IMR-90 (cell line): ENCODE data around the gene ZNF761. TPM values are rescaled to one million over a fixed set of nuclear protein-coding genes. Genes with fewer than 3 reads are reported as not detected.
"Not testable (repeated sequence)": the region's sequence is repeated elsewhere in the genome, so short reads cannot be mapped to it uniquely, and the experiment has no call there.

ENCODE experiments used
- ATAC-seq: fragments of 200-7000 bp; cut with Tn5 transposase; 2 replicates; pipeline ENCODE4 v1.9.1; 2020; ENCODE audit warnings: low read depth, mild to moderate bottlenecking, moderate library complexity
- BruUV-seq: library from RNA; stranded (reverse); fragments of 400-500 nt; replicated peaks from 2 replicates; lab custom pipeline; 2021; lab: Mats Ljungman, UMichigan
- CTCF ChIA-PET: fragments of 300-600 bp; formaldehyde crosslinking; extraction: SDS; loops from one replicate; lab custom pipeline; 2021; ENCODE audit warnings: antibody characterized with exemption; lab: Yijun Ruan, JAX
- POLR2A ChIA-PET: fragments of 300-600 bp; sonication (Branson Sonifier 250); formaldehyde crosslinking; loops from one replicate; lab custom pipeline; 2022; ENCODE audit warnings: antibody characterized with exemption; ENCODE audit not compliant: unreplicated experiment; lab: Charles Lee
- DNase-seq: peaks from one replicate; pipeline ENCODE4 v3.0.0; 2013
- H2AFZ ChIP-seq: replicated peaks from 2 replicates; pipeline ENCODE3; 2013; ENCODE audit warnings: low read length, mild to moderate bottlenecking; ENCODE audit not compliant: poor library complexity
- H2AK5ac ChIP-seq: 2 replicates; pipeline ENCODE4 v1.6.1; 2013; ENCODE audit warnings: low read depth, low read length, inconsistent platforms
- H2AK9ac ChIP-seq: replicated peaks from 2 replicates; pipeline ENCODE3; 2013; ENCODE audit warnings: mild to moderate bottlenecking, low read depth, low read length, moderate library complexity; ENCODE audit not compliant: poor library complexity
- H2BK120ac ChIP-seq: 2 replicates; pipeline ENCODE4 v1.6.1; 2013; ENCODE audit warnings: low read depth, low read length, inconsistent platforms
- H2BK15ac ChIP-seq: 3 replicates; pipeline ENCODE4 v1.6.1; 2013; ENCODE audit warnings: low read depth, low read length, inconsistent platforms
- H2BK20ac ChIP-seq: 2 replicates; pipeline ENCODE4 v1.6.1; 2013; ENCODE audit warnings: low read depth, mild to moderate bottlenecking, inconsistent platforms, low read length, moderate library complexity
- H2BK5ac ChIP-seq: 2 replicates; pipeline ENCODE4 v1.6.1; 2013; ENCODE audit warnings: mild to moderate bottlenecking, low read depth, low read length, inconsistent platforms; ENCODE audit not compliant: poor library complexity, severe bottlenecking
- H3K14ac ChIP-seq: replicated peaks from 2 replicates; pipeline ENCODE4 v1.6.1; 2013; ENCODE audit warnings: low read depth, low read length, inconsistent platforms
- H3K18ac ChIP-seq: 2 replicates; pipeline ENCODE4 v1.6.1; 2013; ENCODE audit warnings: low read depth, low read length, control low read depth
- H3K23ac ChIP-seq: 2 replicates; pipeline ENCODE4 v1.6.1; 2013; ENCODE audit warnings: low read depth, low read length, inconsistent platforms
- H3K27ac ChIP-seq: 2 replicates; pipeline ENCODE4 v1.5.1; 2013; ENCODE audit warnings: mild to moderate bottlenecking, control low read depth, low read length; ENCODE audit not compliant: insufficient read depth
- H3K27me3 ChIP-seq: 2 replicates; pipeline ENCODE4 v1.6.1; 2013; ENCODE audit warnings: low read length; ENCODE audit not compliant: control insufficient read depth, insufficient read depth
- H3K36me3 ChIP-seq: 2 replicates; pipeline ENCODE4 v1.6.1; 2013; ENCODE audit warnings: low read length, mixed read lengths; ENCODE audit not compliant: control insufficient read depth, insufficient read depth
- H3K4ac ChIP-seq: 2 replicates; pipeline ENCODE4 v1.6.1; 2013; ENCODE audit warnings: low read depth, low read length, inconsistent platforms
- H3K4me1 ChIP-seq: 2 replicates; pipeline ENCODE4 v1.6.1; 2013; ENCODE audit warnings: low read length, mixed read lengths; ENCODE audit not compliant: control insufficient read depth, insufficient read depth
- H3K4me2 ChIP-seq: 2 replicates; pipeline ENCODE4 v1.6.1; 2013; ENCODE audit warnings: low read depth, mild to moderate bottlenecking, control low read depth, low read length, moderate library complexity
- H3K4me3 ChIP-seq: 2 replicates; pipeline ENCODE4 v1.5.1; 2013; ENCODE audit warnings: low read depth, mild to moderate bottlenecking, control low read depth, low read length, moderate library complexity; ENCODE audit not compliant: insufficient read depth
- H3K56ac ChIP-seq: 2 replicates; pipeline ENCODE4 v1.6.1; 2013; ENCODE audit warnings: low read length, inconsistent platforms; ENCODE audit not compliant: insufficient read depth; ENCODE audit errors: extremely low read depth
- H3K79me1 ChIP-seq, 2 experiments: 2 replicates each; pipeline ENCODE4 v1.6.1; 2013; ENCODE audit warnings: low read length in 2 of 2, inconsistent platforms in 1 of 2, low read depth in 1 of 2
- H3K9ac ChIP-seq: 2 replicates; pipeline ENCODE4 v1.6.1; 2013; ENCODE audit warnings: low read depth, low read length, control low read depth
- H3K9me1 ChIP-seq: 2 replicates; pipeline ENCODE4 v1.6.1; 2013; ENCODE audit warnings: low read length, inconsistent platforms; ENCODE audit not compliant: insufficient read depth
- H3K9me3 ChIP-seq: 2 replicates; pipeline ENCODE4 v1.6.1; 2013; ENCODE audit warnings: low read length; ENCODE audit not compliant: control insufficient read depth, insufficient read depth
- H4K20me1 ChIP-seq: 2 replicates; pipeline ENCODE4 v1.6.1; 2013; ENCODE audit warnings: low read length, inconsistent platforms; ENCODE audit not compliant: insufficient read depth
- H4K5ac ChIP-seq: 2 replicates; pipeline ENCODE4 v1.6.1; 2013; ENCODE audit warnings: mild to moderate bottlenecking, low read depth, low read length, control low read depth
- H4K8ac ChIP-seq, 2 experiments: 2 replicates each; pipeline ENCODE4 v1.6.1; 2013; ENCODE audit warnings: low read depth in 2 of 2, low read length in 2 of 2, control low read depth in 1 of 2, inconsistent platforms in 1 of 2
- H4K91ac ChIP-seq: 2 replicates; pipeline ENCODE4 v1.6.1; 2013; ENCODE audit warnings: low read depth, low read length, inconsistent platforms; ENCODE audit not compliant: insufficient read depth
- WGBS, 2 experiments: methylation state at CpG; one replicate each; pipeline versions ENCODE4 v1.1.5 to v1.1.7; 2013; ENCODE audit warnings: missing lambda C conversion rate in 2 of 2; ENCODE audit not compliant: insufficient read length in 1 of 2; ENCODE audit errors: extremely low coverage in 2 of 2; 5-methylcytosine and 5-hydroxymethylcytosine counted together
- dilution Hi-C: fragments of 300-500 bp; cut with HindIII; formaldehyde crosslinking; loops from one replicate; pipeline ENCODE4 v1.14.3; 2018; ENCODE audit warnings: low sequenced_read_pairs; ENCODE audit not compliant: unreplicated experiment
- in situ Hi-C: fragments of 300-500 bp; cut with MboI; formaldehyde crosslinking; loops from 3 replicates; pipeline ENCODE4 v1.14.3; 2019; ENCODE audit warnings: low sequenced_read_pairs, inconsistent platforms, mixed read lengths
- intact Hi-C: fragments of 100-400 bp; cut with micrococcal nuclease; formaldehyde crosslinking; loops from 2 replicates; pipeline ENCODE4 v1.10.0; 2022
- polyA plus RNA-seq, 3 experiments: library from polyadenylated mRNA; depleted of rRNA; stranded (reverse); fragments of >200 nt; gene quantifications; 2 replicates each; pipeline ENCODE4 v1.2.3, GENCODE V29; 2012; ENCODE audit warnings: low replicate concordance in 1 of 3
- total RNA-seq: library from RNA; depleted of rRNA; stranded (reverse); fragments of >200 nt; gene quantifications from 2 replicates; pipeline ENCODE4 v1.2.3, GENCODE V29; 2012

Gene ZNF761
- total and polyA plus RNA-seq, 2 of the 4 experiments (the other 2 are of a cell fraction): 7.9 to 21.9 TPM

DNA sequence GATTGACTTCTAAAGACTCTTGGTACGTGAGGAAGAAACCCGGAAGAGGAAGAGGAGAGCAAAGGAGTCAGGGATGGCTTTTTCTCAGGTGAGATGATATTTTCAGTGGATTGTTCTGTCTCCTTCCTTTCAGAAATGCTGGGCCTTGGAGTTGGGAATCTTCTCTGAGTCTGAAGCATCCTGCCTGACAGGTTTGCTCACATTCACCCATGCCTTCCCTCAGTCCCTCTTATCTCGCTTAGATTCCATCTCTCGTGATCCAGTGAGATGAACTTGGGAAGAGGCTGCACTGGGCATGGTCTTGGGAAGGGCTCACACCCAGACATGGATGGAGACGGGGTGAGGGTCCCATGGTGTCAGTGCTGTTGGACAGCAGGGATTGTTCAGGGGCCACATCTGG lies 15.4 kb downstream of the ZNF761 start:
- Histone ChIP-seq H3K36me3 (peaks cover 53% of the 10 kb centered on the region), H3K9me3 (peaks cover 18% of the 10 kb centered on the region)
- H3K79me1 ChIP-seq, H3K9me1 ChIP-seq, CTCF ChIA-PET, H2AFZ ChIP-seq, H2AK9ac ChIP-seq, POLR2A ChIA-PET, dilution Hi-C loops, H3K4me3 ChIP-seq, H3K14ac ChIP-seq, H4K8ac ChIP-seq, H3K9ac ChIP-seq, H3K4me2 ChIP-seq, H2AK5ac ChIP-seq, DNase-seq, H2BK120ac ChIP-seq, H3K4me1 ChIP-seq, H2BK15ac ChIP-seq, H2BK5ac ChIP-seq, H3K4ac ChIP-seq, H3K27me3 ChIP-seq, H4K20me1 ChIP-seq, H3K27ac ChIP-seq, H4K91ac ChIP-seq, ATAC-seq, H3K23ac ChIP-seq, H3K18ac ChIP-seq, H2BK20ac ChIP-seq, H4K5ac ChIP-seq, intact Hi-C loops, in situ Hi-C loops, H3K56ac ChIP-seq, BruUV-seq: not testable (repeated sequence)
- no CpG with 5 or more reads among the region's 5 CpGs for WGBS, 2 experiments
